ENCODE measurements around the gene GNAO1. TPM values are rescaled to one million over a fixed set of nuclear protein-coding genes. Genes with fewer than 3 reads are reported as not detected.

The GNAO1 gene
- total RNA-seq, 1 donor from 2014 or later = 15.4 TPM

DNA sequence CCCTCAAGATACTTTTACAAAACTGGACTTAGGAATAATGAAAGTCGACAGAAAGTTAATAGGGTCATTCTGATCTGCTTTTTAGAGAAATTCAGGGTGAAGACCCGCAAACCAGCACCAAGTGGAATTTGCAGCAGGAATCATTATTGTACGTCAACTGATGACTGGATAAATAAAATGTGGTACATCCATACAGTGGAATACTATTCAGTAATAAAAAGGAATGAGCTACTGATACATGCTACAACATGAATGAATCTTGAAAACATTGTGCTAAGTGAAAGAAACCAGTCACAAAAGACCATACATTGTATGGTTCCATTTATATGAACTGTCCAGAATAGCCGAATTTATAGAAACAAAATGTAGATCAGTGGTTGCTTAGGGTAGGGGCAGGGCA, 83.1 kb downstream of the GNAO1 start:
- Histone ChIP-seq H3K4me3 (no peak overlapping the region), H3K27me3 (ENCODE audit: low read depth) (no peaks in the 10 kb centered on the region), H3K4me1 (peaks cover 31% of the 10 kb centered on the region), H3K9me3 (replicated peaks) (no peaks in the 10 kb centered on the region), H3K27ac (replicated peaks) (no peak overlapping the region), H3K36me3 (no peaks in the 10 kb centered on the region)
- no peak for DNase-seq
- TF ChIP-seq, protein P1, sequence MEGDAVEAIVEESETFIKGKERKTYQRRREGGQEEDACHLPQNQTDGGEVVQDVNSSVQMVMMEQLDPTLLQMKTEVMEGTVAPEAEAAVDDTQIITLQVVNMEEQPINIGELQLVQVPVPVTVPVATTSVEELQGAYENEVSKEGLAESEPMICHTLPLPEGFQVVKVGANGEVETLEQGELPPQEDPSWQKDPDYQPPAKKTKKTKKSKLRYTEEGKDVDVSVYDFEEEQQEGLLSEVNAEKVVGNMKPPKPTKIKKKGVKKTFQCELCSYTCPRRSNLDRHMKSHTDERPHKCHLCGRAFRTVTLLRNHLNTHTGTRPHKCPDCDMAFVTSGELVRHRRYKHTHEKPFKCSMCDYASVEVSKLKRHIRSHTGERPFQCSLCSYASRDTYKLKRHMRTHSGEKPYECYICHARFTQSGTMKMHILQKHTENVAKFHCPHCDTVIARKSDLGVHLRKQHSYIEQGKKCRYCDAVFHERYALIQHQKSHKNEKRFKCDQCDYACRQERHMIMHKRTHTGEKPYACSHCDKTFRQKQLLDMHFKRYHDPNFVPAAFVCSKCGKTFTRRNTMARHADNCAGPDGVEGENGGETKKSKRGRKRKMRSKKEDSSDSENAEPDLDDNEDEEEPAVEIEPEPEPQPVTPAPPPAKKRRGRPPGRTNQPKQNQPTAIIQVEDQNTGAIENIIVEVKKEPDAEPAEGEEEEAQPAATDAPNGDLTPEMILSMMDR (IDR thresholded peaks at IDR 0.05; ENCODE audit: borderline replicate concordance) = no peak
- intact Hi-C loops (cut with micrococcal nuclease) = no loop called here

DNA sequence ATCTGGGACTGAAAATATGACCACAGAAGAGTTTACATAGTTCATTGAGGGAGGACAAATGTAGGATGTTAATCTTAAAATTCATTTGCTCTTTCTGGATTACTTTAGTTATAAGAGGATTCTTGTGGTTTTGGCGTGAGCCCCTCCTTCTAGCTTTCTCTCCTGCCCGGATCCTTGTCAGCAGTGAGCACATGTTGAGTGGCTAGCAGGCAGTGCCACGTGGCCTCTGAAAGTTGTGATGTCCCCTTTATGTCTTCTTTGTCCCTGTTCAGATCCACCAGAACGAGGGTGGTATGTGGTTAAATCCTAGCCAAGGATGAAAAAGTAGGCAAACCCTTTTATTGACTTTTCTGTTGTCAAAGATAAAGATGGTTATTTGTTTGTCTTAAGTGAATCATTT, 83.8 kb downstream of the GNAO1 start:
- no peak overlapping the region for H3K27ac ChIP-seq (replicated peaks)
- no peaks in the 10 kb centered on the region for H3K36me3 ChIP-seq
- H3K9me3 ChIP-seq (replicated peaks) = no peaks in the 10 kb centered on the region
- H3K4me1 ChIP-seq = peaks cover 24% of the 10 kb centered on the region
- TF ChIP-seq, protein P1 (IDR thresholded peaks at IDR 0.05; ENCODE audit: borderline replicate concordance) = no peak
- no peak for DNase-seq
- intact Hi-C loops (cut with micrococcal nuclease) = no loop called here
- H3K4me3 ChIP-seq = no peak overlapping the region
- no peaks in the 10 kb centered on the region for H3K27me3 ChIP-seq (ENCODE audit: low read depth)

DNA sequence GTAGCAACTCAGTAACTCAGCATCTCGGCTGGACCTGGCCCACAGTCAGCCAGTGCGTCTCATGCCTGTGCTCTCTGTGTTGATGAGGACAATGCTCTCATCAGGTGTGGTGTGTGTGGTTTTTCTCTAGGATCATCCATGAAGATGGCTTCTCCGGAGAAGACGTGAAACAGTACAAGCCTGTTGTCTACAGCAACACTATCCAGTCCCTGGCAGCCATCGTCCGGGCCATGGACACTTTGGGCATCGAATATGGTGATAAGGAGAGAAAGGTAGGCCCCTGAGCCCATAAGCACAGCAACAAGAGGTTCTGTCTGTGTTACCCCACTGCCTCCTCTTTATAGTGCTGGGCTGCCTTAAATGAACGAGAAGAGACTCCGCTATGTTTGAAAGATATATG, 84.5 kb downstream of the GNAO1 start:
- DNase-seq = no peak
- intact Hi-C loops (cut with micrococcal nuclease) = no loop called here
- Histone ChIP-seq H3K36me3 (no peaks in the 10 kb centered on the region), H3K4me3 (no peak overlapping the region), H3K4me1 (peaks cover 20% of the 10 kb centered on the region), H3K9me3 (replicated peaks) (no peaks in the 10 kb centered on the region), H3K27ac (replicated peaks) (no peak overlapping the region), H3K27me3 (ENCODE audit: low read depth) (no peaks in the 10 kb centered on the region)
- TF ChIP-seq, protein P1 (IDR thresholded peaks at IDR 0.05; ENCODE audit: borderline replicate concordance) = no peak

DNA sequence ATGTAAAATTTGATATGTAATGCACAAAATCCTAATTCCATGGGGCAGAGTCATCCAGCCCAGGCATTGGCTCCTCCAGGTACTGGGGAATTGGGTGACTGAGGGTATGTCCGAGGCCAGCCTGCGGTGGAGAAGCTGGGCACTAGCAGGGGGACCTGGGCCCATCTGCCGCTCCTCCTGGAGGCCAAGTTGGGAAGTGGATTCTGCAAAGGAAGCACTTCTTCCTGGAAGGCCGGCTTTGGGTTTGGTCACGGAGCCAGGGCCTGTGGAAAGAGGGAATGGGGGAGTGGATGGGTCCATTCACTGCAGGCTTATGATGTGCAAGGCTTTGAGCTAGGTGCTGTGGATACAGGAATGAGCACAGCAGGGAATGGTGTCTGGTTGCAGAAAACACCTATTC, 85.8 kb downstream of the GNAO1 start:
- no peaks in the 10 kb centered on the region for H3K36me3 ChIP-seq
- H3K9me3 ChIP-seq (replicated peaks) = no peaks in the 10 kb centered on the region
- peaks cover 20% of the 10 kb centered on the region for H3K4me1 ChIP-seq
- DNase-seq = no peak
- H3K27me3 ChIP-seq (ENCODE audit: low read depth) = no peaks in the 10 kb centered on the region
- no peak overlapping the region for H3K4me3 ChIP-seq
- intact Hi-C loops (cut with micrococcal nuclease) = no loop called here
- TF ChIP-seq, protein P1 (IDR thresholded peaks at IDR 0.05; ENCODE audit: borderline replicate concordance) = peak; percentile 21
- no peak overlapping the region for H3K27ac ChIP-seq (replicated peaks)

DNA sequence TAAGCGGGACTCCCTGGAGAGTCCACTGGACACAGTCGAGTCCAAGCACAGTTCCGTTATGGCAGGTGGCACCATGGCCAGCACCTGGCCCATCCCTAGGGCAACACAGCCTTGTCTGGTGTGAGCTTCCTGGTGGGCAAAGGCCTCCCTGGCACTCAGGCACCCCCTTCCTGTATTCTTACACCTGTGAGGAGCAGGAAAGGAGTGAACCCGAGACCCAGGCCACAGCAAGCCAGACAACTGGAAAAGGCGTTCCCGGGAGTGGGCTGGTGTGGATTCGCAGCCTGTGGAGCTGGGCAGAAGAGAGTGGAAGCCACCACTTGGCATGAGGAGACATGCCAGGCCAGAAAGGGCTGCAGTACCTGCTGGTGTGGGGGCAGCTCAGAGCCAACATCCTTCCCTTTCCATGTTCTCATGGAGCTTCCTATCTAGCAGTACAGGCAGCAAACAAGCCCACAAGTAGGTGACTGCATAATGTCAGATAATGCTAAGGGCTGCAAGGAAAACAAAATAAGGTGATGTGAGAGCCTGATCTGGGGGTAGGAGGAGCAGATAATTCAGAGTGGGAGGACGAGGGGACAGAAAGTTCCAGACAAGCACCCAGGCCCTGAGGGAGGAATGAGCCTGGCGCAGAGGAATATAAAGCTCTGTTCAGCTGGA, 87.0 kb downstream of the GNAO1 start:
- no peaks in the 10 kb centered on the region for H3K9me3 ChIP-seq (replicated peaks)
- no peak for DNase-seq
- intact Hi-C loops (cut with micrococcal nuclease) = no loop called here
- peaks cover 19% of the 10 kb centered on the region for H3K4me1 ChIP-seq
- no peaks in the 10 kb centered on the region for H3K27me3 ChIP-seq (ENCODE audit: low read depth)
- TF ChIP-seq, protein P1 (IDR thresholded peaks at IDR 0.05; ENCODE audit: borderline replicate concordance) = no peak
- H3K36me3 ChIP-seq = no peaks in the 10 kb centered on the region
- H3K4me3 ChIP-seq = no peak overlapping the region
- H3K27ac ChIP-seq (replicated peaks) = no peak overlapping the region

Data from left ventricle myocardium inferior (tissue), 1 donor.